Trophoblast cell (in vitro differentiated cells and primary cell): ENCODE measurements around the gene LRFN2.

Source experiments
- DNase-seq, 2 donors: peaks; one replicate each; pipeline ENCODE4 v3.0.0-alpha.2; 2016
- H2AFZ ChIP-seq: 2 replicates; pipeline ENCODE4 v1.6.1; 2013; ENCODE audit warnings: low read length, moderate library complexity, mild to moderate bottlenecking; ENCODE audit not compliant: insufficient read depth, poor library complexity
- H2AK5ac ChIP-seq: 2 replicates; pipeline ENCODE4 v1.6.1; 2013; ENCODE audit warnings: mild to moderate bottlenecking, low read length
- H2BK120ac ChIP-seq: 2 replicates; pipeline ENCODE4 v1.6.1; 2013; ENCODE audit warnings: low read length, mild to moderate bottlenecking, moderate library complexity; ENCODE audit not compliant: insufficient read depth, poor library complexity
- H2BK12ac ChIP-seq: 2 replicates; pipeline ENCODE4 v1.6.1; 2013; ENCODE audit warnings: mild to moderate bottlenecking, low read length, moderate library complexity
- H2BK5ac ChIP-seq: 2 replicates; pipeline ENCODE4 v1.6.1; 2013; ENCODE audit warnings: low read length, low read depth, moderate library complexity, mild to moderate bottlenecking; ENCODE audit not compliant: poor library complexity
- H3K14ac ChIP-seq: 2 replicates; pipeline ENCODE4 v1.6.1; 2013; ENCODE audit warnings: mild to moderate bottlenecking, low read length
- H3K18ac ChIP-seq: 2 replicates; pipeline ENCODE4 v1.6.1; 2013; ENCODE audit warnings: mild to moderate bottlenecking, low read length
- H3K23ac ChIP-seq: 2 replicates; pipeline ENCODE4 v1.6.1; 2013; ENCODE audit warnings: low read length
- H3K27ac ChIP-seq: 2 replicates; pipeline ENCODE4 v1.5.1; 2013; ENCODE audit warnings: low read depth, mild to moderate bottlenecking, inconsistent platforms, low read length, moderate library complexity
- H3K27me3 ChIP-seq: 2 replicates; pipeline ENCODE4 v1.6.1; 2013; ENCODE audit warnings: inconsistent platforms, mild to moderate bottlenecking, low read length, moderate library complexity; ENCODE audit not compliant: insufficient read depth
- H3K36me3 ChIP-seq, 2 experiments: 1 replicate in 1 of 2; 2 replicates in 1 of 2; pipeline ENCODE4 v1.6.1; 2013; ENCODE audit warnings: low read length in 2 of 2, mild to moderate bottlenecking in 2 of 2, moderate library complexity in 1 of 2; ENCODE audit not compliant: insufficient read depth in 2 of 2, control insufficient read depth in 1 of 2
- H3K4ac ChIP-seq: 2 replicates; pipeline ENCODE4 v1.6.1; 2013; ENCODE audit warnings: low read depth, mild to moderate bottlenecking, low read length, moderate library complexity
- H3K4me1 ChIP-seq, 2 experiments: 1 replicate in 1 of 2; 2 replicates in 1 of 2; pipeline ENCODE4 v1.6.1; 2013; ENCODE audit warnings: low read length in 2 of 2, mild to moderate bottlenecking in 2 of 2, moderate library complexity in 1 of 2; ENCODE audit not compliant: insufficient read depth in 2 of 2, control insufficient read depth in 1 of 2
- H3K4me2 ChIP-seq: 2 replicates; pipeline ENCODE4 v1.6.1; 2013; ENCODE audit warnings: inconsistent platforms, mild to moderate bottlenecking, low read length, moderate library complexity
- H3K4me3 ChIP-seq: 2 replicates; pipeline ENCODE4 v1.5.1; 2013; ENCODE audit warnings: mild to moderate bottlenecking, low read depth, low read length, inconsistent platforms
- H3K79me1 ChIP-seq: one replicate; pipeline ENCODE4 v1.6.1; 2013; ENCODE audit warnings: low read length
- H3K79me2 ChIP-seq: 2 replicates; pipeline ENCODE4 v1.6.1; 2013; ENCODE audit warnings: low read length, mild to moderate bottlenecking; ENCODE audit not compliant: control insufficient read depth, insufficient read depth, poor library complexity
- H3K9ac ChIP-seq: 2 replicates; pipeline ENCODE4 v1.6.1; 2013; ENCODE audit warnings: mild to moderate bottlenecking, low read length
- H3K9me3 ChIP-seq: 2 replicates; pipeline ENCODE4 v1.6.1; 2013; ENCODE audit warnings: low read depth, mild to moderate bottlenecking, control low read depth, inconsistent platforms, low read length; ENCODE audit not compliant: insufficient read depth
- H4K12ac ChIP-seq: 2 replicates; pipeline ENCODE4 v1.6.1; 2013; ENCODE audit warnings: low read depth, mild to moderate bottlenecking, low read length, moderate library complexity
- H4K8ac ChIP-seq: 2 replicates; pipeline ENCODE4 v1.6.1; 2013; ENCODE audit warnings: low read depth, mild to moderate bottlenecking, low read length, moderate library complexity
- H4K91ac ChIP-seq: one replicate; pipeline ENCODE4 v1.6.1; 2013; ENCODE audit warnings: low read depth, mild to moderate bottlenecking, low read length, moderate library complexity
- WGBS: extraction: QIAGEN DNeasy Blood & Tissue Kit; methylation state at CpG from one replicate; pipeline ENCODE4 v1.1.7; 2013; ENCODE audit warnings: missing lambda C conversion rate; ENCODE audit not compliant: insufficient read length, insufficient coverage; ENCODE audit errors: extremely low coverage; 5-methylcytosine and 5-hydroxymethylcytosine counted together

Gene LRFN2

DNA sequence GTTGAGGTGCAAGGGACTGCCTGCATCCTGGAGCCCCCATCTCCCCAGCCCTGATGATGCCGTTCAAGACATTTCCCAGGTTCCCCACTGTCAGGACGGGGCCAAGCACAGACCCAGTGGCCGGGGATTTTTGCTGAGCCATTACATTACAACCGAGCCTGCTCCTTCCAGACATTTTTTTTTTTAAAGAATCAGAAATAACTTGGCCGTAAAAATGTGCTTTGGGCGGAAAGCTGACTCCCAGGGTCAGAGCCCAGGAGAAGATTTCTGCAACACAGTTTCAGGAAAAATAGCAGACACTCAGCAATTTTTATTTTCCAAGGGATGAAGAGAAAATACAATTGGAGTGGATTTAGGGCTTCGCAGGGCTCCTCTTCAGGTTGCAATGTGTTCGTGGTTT is 87.9 kb downstream of the LRFN2 start:
- Histone ChIP-seq H2AK5ac (no peak overlapping the region), H2BK120ac (no peak overlapping the region), H3K27me3 (no peaks in the 10 kb centered on the region), H3K18ac (no peak overlapping the region), H3K79me2 (no peaks in the 10 kb centered on the region), H2AFZ (no peak overlapping the region), H3K79me1 (no peaks in the 10 kb centered on the region), H3K4ac (no peak overlapping the region), H3K36me3 (no peaks in the 10 kb centered on the region), H4K8ac (no peak overlapping the region), H3K4me1 (no peaks in the 10 kb centered on the region), H4K12ac (no peak overlapping the region), H3K4me3 (no peak overlapping the region), H3K14ac (no peak overlapping the region), H4K91ac (no peak overlapping the region), H2BK12ac (no peak overlapping the region), H3K27ac (no peak overlapping the region), H3K9me3 (no peaks in the 10 kb centered on the region), H3K4me2 (no peak overlapping the region), H3K23ac (no peak overlapping the region), H3K9ac (no peak overlapping the region), H2BK5ac (no peak overlapping the region)
- WGBS: no CpG with 5 or more reads among the region's 8 CpGs
- no peak for DNase-seq

DNA sequence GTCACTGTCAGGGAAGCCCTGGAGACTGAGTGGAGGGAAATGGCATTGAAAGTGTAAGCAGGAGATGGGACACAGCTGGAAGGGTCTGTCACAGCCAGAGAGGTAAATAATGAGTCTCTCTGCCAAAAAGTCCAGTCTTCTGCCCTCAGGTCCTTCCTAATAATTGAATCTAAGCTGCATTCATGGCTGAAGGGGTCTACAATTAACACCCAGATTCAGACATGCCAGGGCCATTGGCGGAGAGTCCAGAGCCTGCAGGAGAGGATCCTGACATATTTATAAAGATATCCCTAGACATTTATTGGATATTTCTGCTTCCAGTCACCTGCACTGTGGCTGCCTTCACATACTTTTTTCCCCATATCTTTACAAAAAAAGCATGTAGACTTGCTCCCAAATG is 89.0 kb downstream of the LRFN2 start:
- H3K23ac ChIP-seq: no peak overlapping the region
- H3K18ac ChIP-seq: no peak overlapping the region
- DNase-seq: no peak
- no peaks in the 10 kb centered on the region for H3K4me1 ChIP-seq
- H4K12ac ChIP-seq: no peak overlapping the region
- H2AFZ ChIP-seq: no peak overlapping the region
- no peak overlapping the region for H2BK120ac ChIP-seq
- no peak overlapping the region for H3K4ac ChIP-seq
- no peaks in the 10 kb centered on the region for H3K79me1 ChIP-seq
- H4K8ac ChIP-seq: no peak overlapping the region
- H3K36me3 ChIP-seq: no peaks in the 10 kb centered on the region
- H3K27ac ChIP-seq: no peak overlapping the region
- no peak overlapping the region for H3K14ac ChIP-seq
- H2AK5ac ChIP-seq: no peak overlapping the region
- no peak overlapping the region for H2BK12ac ChIP-seq
- H2BK5ac ChIP-seq: no peak overlapping the region
- WGBS: no CpG with 5 or more reads among the region's 1 CpG
- H3K4me2 ChIP-seq: no peak overlapping the region
- H3K9me3 ChIP-seq: no peaks in the 10 kb centered on the region
- no peak overlapping the region for H4K91ac ChIP-seq
- no peaks in the 10 kb centered on the region for H3K79me2 ChIP-seq
- H3K27me3 ChIP-seq: no peaks in the 10 kb centered on the region
- no peak overlapping the region for H3K4me3 ChIP-seq
- H3K9ac ChIP-seq: no peak overlapping the region

DNA sequence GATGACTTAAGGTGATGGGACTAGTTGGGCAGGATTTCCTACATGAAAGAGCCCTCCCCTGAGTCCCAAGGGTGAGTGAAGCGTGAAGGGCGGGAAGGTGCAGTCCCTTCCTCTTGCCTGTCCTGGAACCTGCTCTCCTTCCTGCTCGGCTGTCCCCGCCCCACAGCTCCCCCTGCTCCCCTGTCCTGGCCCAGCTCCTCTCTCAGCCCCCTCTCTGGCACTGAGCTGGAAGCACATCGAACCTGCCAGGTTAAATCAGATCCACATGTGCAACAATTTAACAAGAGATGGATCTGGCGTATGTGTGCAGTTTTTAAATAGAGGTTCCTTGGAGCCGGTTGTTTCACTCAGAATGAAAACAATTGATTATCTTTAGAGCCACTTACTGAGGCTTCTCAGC is 95.0 kb downstream of the LRFN2 start:
- Histone ChIP-seq H3K18ac (no peak overlapping the region), H3K4me1 (no peaks in the 10 kb centered on the region), H4K12ac (no peak overlapping the region), H3K79me1 (no peaks in the 10 kb centered on the region), H3K23ac (no peak overlapping the region), H4K8ac (no peak overlapping the region), H2BK5ac (no peak overlapping the region), H3K4me2 (no peak overlapping the region), H2AFZ (no peak overlapping the region), H2AK5ac (no peak overlapping the region), H3K9me3 (no peaks in the 10 kb centered on the region), H2BK12ac (no peak overlapping the region), H3K14ac (no peak overlapping the region), H3K79me2 (no peaks in the 10 kb centered on the region), H4K91ac (no peak overlapping the region), H3K27ac (no peak overlapping the region), H2BK120ac (no peak overlapping the region), H3K4ac (no peak overlapping the region), H3K36me3 (no peaks in the 10 kb centered on the region), H3K4me3 (no peak overlapping the region), H3K27me3 (no peaks in the 10 kb centered on the region), H3K9ac (no peak overlapping the region)
- DNase-seq: no peak
- no CpG with 5 or more reads among the region's 7 CpGs for WGBS

DNA sequence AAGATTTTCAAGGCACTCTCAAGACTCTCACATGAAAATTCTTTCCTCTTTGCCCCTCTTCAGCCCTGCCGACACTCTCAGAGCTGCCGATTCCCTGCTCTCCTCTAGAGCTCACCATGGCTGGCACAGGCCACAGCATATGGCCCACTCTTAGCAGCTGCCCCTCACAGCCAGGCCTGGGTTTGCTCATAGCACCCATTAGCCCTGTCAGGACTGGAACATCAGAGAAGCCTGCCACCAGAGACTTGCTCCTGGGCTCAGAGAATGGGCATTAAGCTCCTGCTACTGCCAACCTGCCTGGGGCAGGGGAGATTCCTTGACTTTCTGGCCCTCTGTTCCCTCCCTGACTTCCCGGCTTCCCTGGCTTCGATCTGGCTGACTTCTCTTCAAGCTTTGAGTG is 96.7 kb downstream of the LRFN2 start:
- Histone ChIP-seq H3K23ac (no peak overlapping the region), H4K8ac (no peak overlapping the region), H3K79me1 (no peaks in the 10 kb centered on the region), H3K9me3 (no peaks in the 10 kb centered on the region), H3K4ac (no peak overlapping the region), H3K4me3 (no peak overlapping the region), H3K18ac (no peak overlapping the region), H2BK5ac (no peak overlapping the region), H4K12ac (no peak overlapping the region), H4K91ac (no peak overlapping the region), H2BK12ac (no peak overlapping the region), H2AK5ac (no peak overlapping the region), H3K9ac (no peak overlapping the region), H3K4me2 (no peak overlapping the region), H3K36me3 (no peaks in the 10 kb centered on the region), H2BK120ac (no peak overlapping the region), H3K27ac (no peak overlapping the region), H2AFZ (no peak overlapping the region), H3K27me3 (no peaks in the 10 kb centered on the region), H3K4me1 (no peaks in the 10 kb centered on the region), H3K14ac (no peak overlapping the region), H3K79me2 (no peaks in the 10 kb centered on the region)
- no peak for DNase-seq
- no CpG with 5 or more reads among the region's 4 CpGs for WGBS
